Duodenal mucosa (tissue), 2 donors: Measurements from ENCODE around the gene GNG7.
A peak's percentile ranks its signal among the peaks of the same experiment; 100 is the strongest.

Experiments used
- H3K27ac ChIP-seq: one replicate; pipeline ENCODE4 v1.7.0; 2013; ENCODE audit warnings: low read depth, low read length
- H3K27me3 ChIP-seq, 2 donors: one replicate each; pipeline ENCODE4 v1.7.0; 2013; ENCODE audit warnings: low read length in 2 of 2, control low read depth in 1 of 2; ENCODE audit not compliant: insufficient read depth in 2 of 2, control insufficient read depth in 1 of 2
- H3K36me3 ChIP-seq, 2 donors: one replicate each; pipeline ENCODE4 v1.7.0; 2013; ENCODE audit warnings: low read length in 2 of 2, control low read depth in 1 of 2; ENCODE audit not compliant: insufficient read depth in 2 of 2, control insufficient read depth in 1 of 2
- H3K4me1 ChIP-seq, 2 donors: one replicate each; pipeline ENCODE4 v1.7.0; 2013; ENCODE audit warnings: low read length in 2 of 2, control low read depth in 1 of 2; ENCODE audit not compliant: insufficient read depth in 2 of 2, control insufficient read depth in 1 of 2
- H3K4me3 ChIP-seq, 2 donors: one replicate each; pipeline ENCODE4 v1.7.0; 2013; ENCODE audit warnings: low read length in 2 of 2, low read depth in 1 of 2
- H3K9ac ChIP-seq, 2 donors: one replicate each; pipeline ENCODE4 v1.7.0; 2013; ENCODE audit warnings: low read length in 2 of 2, low read depth in 1 of 2
- H3K9me3 ChIP-seq, 2 donors: one replicate each; pipeline ENCODE4 v1.7.0; 2013; ENCODE audit warnings: low read length in 2 of 2, control low read depth in 1 of 2; ENCODE audit not compliant: control insufficient read depth in 1 of 2

GNG7 gene

GRCh38 chr19:2481466-2481865, 221.0 kb downstream of the GNG7 start:
- Histone ChIP-seq H3K9me3 (peaks cover 0 to 13% of the 10 kb centered on the region in 2 donors), H3K4me1 (peaks cover 6 to 17% of the 10 kb centered on the region in 2 donors), H3K27ac (no peak overlapping the region), H3K9ac (no peak overlapping the region), H3K36me3 (no peaks in the 10 kb centered on the region), H3K4me3 (no peak overlapping the region), H3K27me3 (no peaks in the 10 kb centered on the region)

- Histone ChIP-seq H3K36me3 (no peaks in the 10 kb centered on the region), H3K27me3 (no peaks in the 10 kb centered on the region), H3K27ac (no peak overlapping the region), H3K4me3 (peak overlapping the region; percentile 85 to 99), H3K9me3 (peaks cover 0 to 13% of the 10 kb centered on the region in 2 donors), H3K4me1 (peaks cover 10 to 26% of the 10 kb centered on the region in 2 donors), H3K9ac (peak overlapping the region in 1 of 2 donors; percentile 75)
Observed at GRCh38 chr19:2479556-2480194, 222.8 kb downstream of the GNG7 start.

DNA sequence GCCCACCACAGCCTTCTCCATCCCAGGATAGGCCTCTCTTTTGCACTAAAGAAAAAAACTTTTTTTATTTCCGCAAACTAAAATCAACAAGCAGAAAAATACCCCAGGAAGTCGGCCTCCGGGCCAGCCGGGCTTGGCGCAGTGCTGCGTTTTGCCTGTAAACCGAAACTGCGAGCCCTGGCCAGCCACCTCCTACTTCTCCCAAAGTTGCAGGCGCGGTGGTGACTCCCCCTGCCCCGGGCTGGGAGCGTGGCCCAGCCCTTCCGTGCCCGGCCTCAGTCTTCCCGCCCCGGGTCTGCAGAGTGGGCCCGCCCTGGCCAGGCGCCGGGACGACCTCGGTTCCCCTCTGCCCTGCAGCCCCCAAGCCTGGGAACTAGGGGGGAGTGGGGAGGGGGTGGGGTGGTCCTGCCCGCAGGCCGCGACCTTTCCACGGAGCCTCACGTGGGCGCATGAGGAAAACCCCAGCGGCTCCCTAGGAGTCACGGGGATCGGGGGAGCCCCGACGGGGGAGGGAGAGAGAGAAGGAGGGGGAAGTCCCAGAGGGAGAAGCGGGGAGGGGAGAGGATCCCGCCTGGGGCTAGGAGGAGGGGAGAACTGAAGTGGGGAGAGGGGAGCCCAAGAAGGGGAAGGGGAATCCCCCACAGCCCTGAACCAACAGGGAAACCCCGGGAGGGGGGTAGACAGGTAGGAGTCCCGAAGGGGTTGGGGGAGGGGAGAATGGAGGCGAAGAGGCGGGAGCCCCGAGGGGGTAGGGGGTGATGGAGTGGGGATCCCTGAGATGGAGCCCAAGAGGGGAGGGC, 223.5 kb downstream of the GNG7 start:
- Histone ChIP-seq H3K4me3 (peak overlapping the region; percentile 85 to 99), H3K9ac (peak overlapping the region; percentile 72 to 75), H3K4me1 (peaks cover 10 to 28% of the 10 kb centered on the region in 2 donors), H3K36me3 (no peaks in the 10 kb centered on the region), H3K9me3 (peaks cover 0 to 13% of the 10 kb centered on the region in 2 donors), H3K27me3 (no peaks in the 10 kb centered on the region), H3K27ac (peak overlapping the region; percentile 74)

- H3K36me3 ChIP-seq, result no peaks in the 10 kb centered on the region
- peak overlapping the region; percentile 74 for H3K27ac ChIP-seq
- H3K9me3 ChIP-seq, result peaks cover 0 to 8% of the 10 kb centered on the region in 2 donors
- H3K4me1 ChIP-seq, result peaks cover 10 to 28% of the 10 kb centered on the region in 2 donors
- H3K4me3 ChIP-seq, result peak overlapping the region; percentile 85 to 99
- H3K27me3 ChIP-seq, result no peaks in the 10 kb centered on the region
- H3K9ac ChIP-seq, result peak overlapping the region; percentile 72 to 75
Observed at GRCh38 chr19:2478278-2478755, 224.2 kb downstream of the GNG7 start.

DNA sequence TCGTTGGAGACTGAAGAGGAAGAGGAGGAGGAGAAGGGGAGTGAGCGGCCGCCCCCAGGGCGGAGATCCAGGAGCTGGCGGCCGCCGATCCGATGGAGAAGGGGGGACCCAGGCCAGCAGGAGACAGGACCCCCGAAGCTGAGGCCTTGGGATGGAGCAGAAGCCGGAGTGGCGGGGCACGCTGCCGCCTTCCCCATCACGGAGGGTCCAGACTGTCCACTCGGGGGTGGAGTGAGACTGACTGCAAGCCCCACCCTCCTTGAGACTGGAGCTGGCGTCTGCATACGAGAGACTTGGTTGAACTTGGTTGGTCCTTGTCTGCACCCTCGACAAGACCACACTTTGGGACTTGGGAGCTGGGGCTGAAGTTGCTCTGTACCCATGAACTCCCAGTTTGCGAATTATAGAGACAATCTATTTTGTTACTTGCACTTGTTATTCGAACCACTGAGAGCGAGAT, 224.7 kb downstream of the GNG7 start:
- no peaks in the 10 kb centered on the region for H3K36me3 ChIP-seq
- H3K4me3 ChIP-seq, result peak overlapping the region; percentile 85 to 99

DNA sequence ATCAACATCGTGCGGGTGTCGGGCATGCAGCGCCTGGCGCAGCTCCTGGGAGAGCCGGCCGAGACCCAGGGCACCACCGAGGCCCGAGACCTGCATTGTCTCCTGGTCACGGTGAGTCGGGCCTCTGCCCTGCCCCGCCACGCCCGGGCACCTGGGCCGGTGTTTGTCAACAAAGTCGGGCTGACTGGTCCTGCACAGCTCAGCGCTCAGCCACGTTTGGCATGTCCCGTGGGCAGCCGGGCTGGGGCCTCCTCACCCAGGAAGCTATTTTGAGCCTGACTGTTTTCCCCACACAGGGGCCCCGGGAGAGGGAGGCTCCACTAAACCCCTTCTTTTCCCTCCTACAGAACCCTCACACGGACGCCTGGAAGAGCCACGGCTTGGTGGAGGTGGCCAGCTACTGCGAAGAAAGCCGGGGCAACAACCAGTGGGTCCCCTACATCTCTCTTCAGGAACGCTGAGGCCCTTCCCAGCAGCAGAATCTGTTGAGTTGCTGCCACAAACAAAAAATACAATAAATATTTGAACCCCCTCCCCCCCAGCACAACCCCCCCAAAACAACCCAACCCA, 225.3 kb downstream of the GNG7 start:
- H3K27ac ChIP-seq, result peak overlapping the region; percentile 44
- H3K9ac ChIP-seq, result peak overlapping the region; percentile 75 to 82
- H3K9me3 ChIP-seq, result no peaks in the 10 kb centered on the region
- no peaks in the 10 kb centered on the region for H3K27me3 ChIP-seq
- no peaks in the 10 kb centered on the region for H3K36me3 ChIP-seq
- peaks cover 10 to 28% of the 10 kb centered on the region in 2 donors for H3K4me1 ChIP-seq
- H3K4me3 ChIP-seq, result peak overlapping the region; percentile 85 to 99

More for the DNA sequence above, 224.7 kb downstream of the GNG7 start:
- peak overlapping the region; percentile 70 to 75 for H3K9ac ChIP-seq
- H3K27ac ChIP-seq, result no peak overlapping the region
- H3K4me1 ChIP-seq, result peaks cover 10 to 28% of the 10 kb centered on the region in 2 donors
- H3K9me3 ChIP-seq, result peaks cover 0 to 4% of the 10 kb centered on the region in 2 donors
- no peaks in the 10 kb centered on the region for H3K27me3 ChIP-seq

DNA sequence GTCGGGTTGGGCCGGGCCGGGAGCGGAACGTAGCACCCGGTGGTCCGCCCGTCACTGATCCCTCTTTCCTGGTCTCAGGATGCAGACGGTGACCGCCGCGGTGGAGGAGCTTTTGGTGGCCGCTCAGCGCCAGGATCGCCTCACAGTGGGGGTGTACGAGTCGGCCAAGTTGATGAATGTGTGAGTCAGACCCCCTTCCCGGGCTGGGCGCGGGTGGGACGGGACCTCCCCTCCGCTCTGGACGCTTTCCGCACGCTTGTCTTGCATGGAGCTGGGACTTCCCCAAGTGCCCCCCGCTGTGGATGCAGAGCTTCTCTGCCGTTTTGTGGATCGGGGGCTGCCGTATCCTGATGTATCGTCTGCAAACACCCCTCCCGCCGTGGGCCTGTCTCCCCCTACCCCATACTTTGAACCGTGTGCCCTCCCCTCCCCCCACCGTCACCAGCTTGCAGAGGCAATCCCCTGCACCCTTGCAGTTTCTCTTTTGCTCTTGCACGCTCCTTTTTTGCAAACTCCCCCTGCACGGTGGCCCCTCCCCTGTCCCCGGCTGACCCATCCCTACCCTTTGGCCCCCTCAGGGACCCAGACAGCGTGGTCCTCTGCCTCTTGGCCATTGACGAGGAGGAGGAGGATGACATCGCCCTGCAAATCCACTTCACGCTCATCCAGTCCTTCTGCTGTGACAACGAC, 225.9 kb downstream of the GNG7 start:
- H3K27ac ChIP-seq, result peak overlapping the region; percentile 44
- peak overlapping the region; percentile 75 to 82 for H3K9ac ChIP-seq
- peaks cover 10 to 28% of the 10 kb centered on the region in 2 donors for H3K4me1 ChIP-seq
- no peaks in the 10 kb centered on the region for H3K9me3 ChIP-seq
- H3K4me3 ChIP-seq, result peak overlapping the region; percentile 85 to 99
- H3K36me3 ChIP-seq, result no peaks in the 10 kb centered on the region
- no peaks in the 10 kb centered on the region for H3K27me3 ChIP-seq

DNA sequence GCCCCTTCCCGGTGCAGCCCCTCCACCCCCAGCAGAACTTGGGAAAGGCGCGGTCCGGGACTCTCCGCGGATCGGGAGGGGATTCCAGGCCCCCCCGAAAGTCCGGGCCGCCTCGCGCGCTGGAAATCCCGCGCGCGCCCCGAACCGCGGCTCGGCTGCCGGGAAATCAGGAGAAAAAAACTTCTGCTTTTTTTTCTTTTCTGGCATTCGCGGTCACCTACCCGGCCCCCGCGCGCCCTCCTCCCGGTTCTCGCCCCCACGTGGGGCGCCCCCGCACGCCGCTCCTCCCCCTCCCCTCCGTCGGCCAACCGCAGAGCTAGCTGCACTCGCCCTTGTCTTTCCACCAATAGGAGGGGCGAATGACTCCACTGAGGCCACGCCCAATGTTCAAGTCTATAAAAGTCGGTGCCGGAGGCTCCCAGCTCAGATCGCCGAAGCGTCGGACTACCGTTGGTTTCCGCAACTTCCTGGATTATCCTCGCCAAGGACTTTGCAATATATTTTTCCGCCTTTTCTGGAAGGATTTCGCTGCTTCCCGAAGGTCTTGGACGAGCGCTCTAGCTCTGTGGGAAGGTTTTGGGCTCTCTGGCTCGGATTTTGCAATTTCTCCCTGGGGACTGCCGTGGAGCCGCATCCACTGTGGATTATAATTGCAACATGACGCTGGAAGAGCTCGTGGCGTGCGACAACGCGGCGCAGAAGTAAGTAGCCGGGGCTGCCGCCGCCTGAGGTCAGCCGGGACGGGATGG, 226.6 kb downstream of the GNG7 start, which contains the start of gene GADD45B:
Gene GADD45B, plus strand, starts transcription at position 426 of the 749 bp plus-strand sequence. Its CDS starts 232 bp downstream, at position 658.
- Histone ChIP-seq H3K4me1 (peaks cover 10 to 28% of the 10 kb centered on the region in 2 donors), H3K36me3 (no peaks in the 10 kb centered on the region), H3K4me3 (peak within 1 kb of the TSS; percentile 85 to 99), H3K27me3 (no peaks in the 10 kb centered on the region), H3K27ac (peak within 1 kb of the TSS; percentile 66), H3K9me3 (no peaks in the 10 kb centered on the region), H3K9ac (peak within 1 kb of the TSS; percentile 75 to 82)
